IPS DF 4.7 (cell line): Measurements from ENCODE around the gene HDGFL1.

Experiments used
- DNase-seq: peaks from one replicate; pipeline ENCODE4 v3.0.0-alpha.2; 2013; ENCODE audit warnings: low spot score; ENCODE audit errors: extremely low read depth

Gene HDGFL1

GRCh38 chr6:22590423-22590822 is 21.1 kb downstream of the HDGFL1 start:
- no peak for DNase-seq

GRCh38 chr6:22593895-22594294 is 24.5 kb downstream of the HDGFL1 start:
- DNase-seq: no peak

GRCh38 chr6:22596011-22596410 is 26.6 kb downstream of the HDGFL1 start:
- no peak for DNase-seq

GRCh38 chr6:22598339-22598738 is 29.0 kb downstream of the HDGFL1 start:
- DNase-seq: no peak

- no peak for DNase-seq
These were observed 30.7 kb downstream of the HDGFL1 start for GRCh38 chr6:22600059-22600458.

- no peak for DNase-seq
These were observed 32.6 kb downstream of the HDGFL1 start for GRCh38 chr6:22601984-22602383.

GRCh38 chr6:22605736-22606135 is 36.4 kb downstream of the HDGFL1 start:
- DNase-seq: no peak

GRCh38 chr6:22610127-22610526 is 40.8 kb downstream of the HDGFL1 start:
- no peak for DNase-seq

- no peak for DNase-seq
These were observed 42.9 kb downstream of the HDGFL1 start for GRCh38 chr6:22612236-22612635.

GRCh38 chr6:22613051-22613450 is 43.7 kb downstream of the HDGFL1 start:
- DNase-seq: no peak

- no peak for DNase-seq
These were observed 44.3 kb downstream of the HDGFL1 start for GRCh38 chr6:22613695-22614094.

GRCh38 chr6:22614547-22614946 is 45.2 kb downstream of the HDGFL1 start:
- DNase-seq: no peak

GRCh38 chr6:22621028-22621427 is 51.7 kb downstream of the HDGFL1 start:
- DNase-seq: no peak
